ENCODE results near the gene KLHL28.
"Not testable (repeated sequence)": the region's sequence is repeated elsewhere in the genome, so short reads cannot be mapped to it uniquely, and the experiment has no call there.

KLHL28 gene

DNA sequence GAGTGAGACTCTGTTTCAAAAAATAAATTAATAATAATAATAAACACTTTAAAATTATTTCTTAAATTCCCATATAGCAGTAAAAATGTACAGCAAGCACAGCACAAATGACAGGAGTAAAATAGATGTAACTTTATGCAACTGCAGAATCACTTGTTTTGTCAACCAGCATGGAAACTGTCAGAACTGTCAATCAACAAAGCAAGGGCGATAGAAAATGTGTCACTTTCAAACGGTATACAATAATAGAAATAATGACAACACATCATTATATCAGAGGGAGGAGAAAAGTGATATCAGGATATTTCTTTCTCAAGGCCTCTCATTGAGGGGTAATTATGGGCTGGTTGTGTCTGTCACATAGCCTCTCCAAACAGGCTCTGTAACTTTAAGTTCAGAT, 68.2 kb downstream of the KLHL28 start:
- TF ChIP-seq, protein P1, sequence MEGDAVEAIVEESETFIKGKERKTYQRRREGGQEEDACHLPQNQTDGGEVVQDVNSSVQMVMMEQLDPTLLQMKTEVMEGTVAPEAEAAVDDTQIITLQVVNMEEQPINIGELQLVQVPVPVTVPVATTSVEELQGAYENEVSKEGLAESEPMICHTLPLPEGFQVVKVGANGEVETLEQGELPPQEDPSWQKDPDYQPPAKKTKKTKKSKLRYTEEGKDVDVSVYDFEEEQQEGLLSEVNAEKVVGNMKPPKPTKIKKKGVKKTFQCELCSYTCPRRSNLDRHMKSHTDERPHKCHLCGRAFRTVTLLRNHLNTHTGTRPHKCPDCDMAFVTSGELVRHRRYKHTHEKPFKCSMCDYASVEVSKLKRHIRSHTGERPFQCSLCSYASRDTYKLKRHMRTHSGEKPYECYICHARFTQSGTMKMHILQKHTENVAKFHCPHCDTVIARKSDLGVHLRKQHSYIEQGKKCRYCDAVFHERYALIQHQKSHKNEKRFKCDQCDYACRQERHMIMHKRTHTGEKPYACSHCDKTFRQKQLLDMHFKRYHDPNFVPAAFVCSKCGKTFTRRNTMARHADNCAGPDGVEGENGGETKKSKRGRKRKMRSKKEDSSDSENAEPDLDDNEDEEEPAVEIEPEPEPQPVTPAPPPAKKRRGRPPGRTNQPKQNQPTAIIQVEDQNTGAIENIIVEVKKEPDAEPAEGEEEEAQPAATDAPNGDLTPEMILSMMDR (IDR thresholded peaks at IDR 0.05), result no peak
- H3K36me3 Mint-ChIP-seq (ENCODE audit: low read depth), result peaks cover 10% of the 10 kb centered on the region
- DNase-seq, result no peak
- H3K9me3 Mint-ChIP-seq, result peaks cover 23% of the 10 kb centered on the region
- H3K4me3 Mint-ChIP-seq, result no peak overlapping the region
- no peak overlapping the region for H3K27ac Mint-ChIP-seq
- peaks cover 10% of the 10 kb centered on the region for H3K27me3 Mint-ChIP-seq (ENCODE audit: low read depth, poor library complexity)
- peaks cover 8% of the 10 kb centered on the region for H3K4me1 Mint-ChIP-seq

DNA sequence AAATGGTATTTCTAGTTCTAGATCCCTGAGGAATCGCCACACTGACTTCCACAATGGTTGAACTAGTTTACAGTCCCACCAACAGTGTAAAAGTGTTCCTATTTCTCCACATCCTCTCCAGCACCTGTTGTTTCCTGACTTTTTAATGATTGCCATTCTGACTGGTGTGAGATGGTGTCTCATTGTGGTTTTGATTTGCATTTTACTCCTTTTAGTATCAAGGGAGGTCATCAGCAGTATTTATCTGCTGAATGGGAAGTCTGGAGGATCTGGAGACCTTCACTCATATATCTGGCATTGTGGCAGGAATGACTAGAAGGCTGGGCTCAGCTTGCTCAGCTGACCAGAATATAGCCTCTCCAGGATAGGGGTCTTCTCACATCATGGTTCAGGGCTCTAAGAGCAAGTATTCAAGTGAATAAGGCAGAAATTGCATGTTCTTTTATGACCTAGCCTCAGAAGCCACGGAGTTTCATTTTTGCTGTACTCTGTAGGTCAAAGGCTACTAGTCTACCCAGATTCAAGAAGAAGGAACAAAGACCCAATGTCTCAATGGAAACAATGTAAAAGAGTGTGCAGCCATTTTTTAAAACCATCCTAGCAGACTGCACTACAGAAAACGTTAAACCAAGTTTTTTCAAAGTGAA, 69.9 kb downstream of the KLHL28 start:
- H3K4me1 Mint-ChIP-seq; H3K27ac Mint-ChIP-seq; H3K36me3 Mint-ChIP-seq (ENCODE audit: low read depth); DNase-seq; H3K4me3 Mint-ChIP-seq: not testable (repeated sequence)
- H3K27me3 Mint-ChIP-seq (ENCODE audit: low read depth, poor library complexity), result peaks cover 13% of the 10 kb centered on the region
- peaks cover 26% of the 10 kb centered on the region for H3K9me3 Mint-ChIP-seq

DNA sequence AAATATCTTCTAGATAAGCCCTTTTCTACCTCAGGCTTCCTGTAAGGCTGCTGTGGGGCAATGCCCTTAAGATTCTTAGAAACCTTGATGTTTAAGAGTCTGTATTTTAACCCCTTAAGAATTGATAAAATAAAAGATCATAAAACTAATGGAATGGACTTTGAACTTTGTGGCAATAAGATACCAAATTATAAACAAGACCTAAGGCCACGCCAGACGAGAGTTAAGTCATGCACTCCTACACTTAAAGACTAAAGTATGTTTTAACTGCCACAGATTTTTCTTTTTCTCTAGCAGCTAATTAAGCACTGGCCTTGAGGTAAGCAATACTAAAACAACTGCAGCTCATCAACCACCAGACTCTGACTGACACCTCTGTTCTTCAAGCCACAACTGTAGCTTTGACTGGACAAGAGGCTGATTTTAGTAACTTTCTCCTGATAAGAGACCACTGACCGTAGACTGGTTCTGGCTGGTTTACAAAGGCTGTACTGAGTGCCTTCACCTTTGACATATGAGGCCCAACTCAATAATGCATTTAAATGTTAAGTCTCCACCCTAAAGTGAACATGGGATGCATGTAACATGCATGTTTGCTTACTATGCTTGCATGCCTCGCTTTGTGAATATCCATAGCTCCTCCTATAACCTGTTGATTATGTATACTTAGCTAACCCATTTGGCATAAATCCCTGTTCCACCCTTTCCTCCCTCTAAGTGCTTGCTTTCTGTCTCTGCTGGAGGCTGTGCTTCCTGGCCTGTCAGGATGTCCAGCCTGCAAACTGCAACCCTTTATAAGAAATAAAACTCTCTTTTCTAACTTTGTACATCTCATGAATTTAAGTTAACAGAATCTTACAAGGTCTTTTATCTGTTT, 71.9 kb downstream of the KLHL28 start:
- H3K9me3 Mint-ChIP-seq, result peaks cover 14% of the 10 kb centered on the region

DNA sequence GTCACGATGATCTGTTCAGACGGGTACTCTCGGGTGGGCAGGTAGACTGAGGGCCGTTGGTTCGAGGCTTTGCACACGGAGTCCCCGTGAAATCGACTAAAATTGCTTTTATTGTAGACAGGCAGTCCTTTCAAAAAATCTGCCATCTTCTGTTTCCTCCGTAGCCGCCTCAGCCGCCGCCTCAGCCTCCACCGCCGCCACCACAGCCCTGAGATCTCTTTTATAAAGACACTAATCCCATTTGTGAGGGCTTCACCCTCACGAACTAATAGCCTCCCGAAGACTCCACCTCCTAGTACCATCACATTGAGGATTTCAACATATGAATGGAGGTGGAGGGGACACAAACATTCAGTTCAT, 74.2 kb downstream of the KLHL28 start:
- Mint-ChIP-seq H3K27me3 (ENCODE audit: low read depth, poor library complexity) (peaks cover 12% of the 10 kb centered on the region), H3K27ac (no peak overlapping the region)
- TF ChIP-seq, protein P1 (IDR thresholded peaks at IDR 0.05), result no peak

More for the DNA sequence above, 71.9 kb downstream of the KLHL28 start:
- Mint-ChIP-seq H3K4me3 (no peak overlapping the region), H3K27me3 (ENCODE audit: low read depth, poor library complexity) (peaks cover 13% of the 10 kb centered on the region), H3K27ac (no peak overlapping the region), H3K36me3 (ENCODE audit: low read depth) (no peaks in the 10 kb centered on the region), H3K4me1 (no peaks in the 10 kb centered on the region)
- TF ChIP-seq, protein P1 (IDR thresholded peaks at IDR 0.05), result no peak
- DNase-seq, result no peak

DNA sequence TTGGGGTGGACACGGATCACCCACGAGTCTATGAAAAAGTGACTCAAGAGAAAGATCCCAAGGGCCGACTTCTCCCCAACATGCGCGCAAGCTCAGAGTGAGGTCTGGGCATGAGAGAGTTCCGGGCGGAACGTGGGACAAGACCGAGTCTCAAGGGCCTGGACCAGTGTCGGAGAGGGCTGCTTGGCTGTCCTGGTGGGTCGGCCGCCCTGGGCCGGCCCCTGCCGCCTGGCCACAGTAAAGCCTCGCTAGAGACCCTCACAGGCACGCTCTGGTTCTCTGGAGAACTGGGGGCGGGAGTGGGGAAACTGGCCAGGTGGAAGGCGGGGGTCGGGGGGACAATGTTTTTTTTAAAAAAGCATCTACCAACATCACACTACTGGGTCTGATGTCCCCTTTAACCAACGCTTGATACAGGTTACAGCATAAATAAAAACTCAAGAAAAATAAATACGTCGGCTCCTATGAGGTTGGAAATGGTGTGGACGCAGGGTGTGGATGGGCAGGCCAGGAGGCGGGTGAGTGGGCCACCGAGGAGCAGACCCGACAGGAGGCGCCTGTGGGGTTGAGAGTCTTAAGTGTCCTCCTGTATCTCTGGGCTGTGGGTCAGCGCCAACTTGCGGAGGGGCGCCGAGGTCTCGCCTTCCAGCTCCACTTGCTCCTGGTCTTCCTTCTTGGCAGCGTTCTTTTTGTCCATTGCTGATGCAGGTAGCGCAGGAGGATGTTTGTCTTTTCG, 74.7 kb downstream of the KLHL28 start:
- TF ChIP-seq, protein P1 (IDR thresholded peaks at IDR 0.05), result no peak
- H3K27ac Mint-ChIP-seq, result no peak overlapping the region
- H3K9me3 Mint-ChIP-seq, result peaks cover 35% of the 10 kb centered on the region
- H3K4me1 Mint-ChIP-seq, result no peaks in the 10 kb centered on the region
- peaks cover 12% of the 10 kb centered on the region for H3K27me3 Mint-ChIP-seq (ENCODE audit: low read depth, poor library complexity)
- DNase-seq, result no peak
- no peak overlapping the region for H3K4me3 Mint-ChIP-seq
- H3K36me3 Mint-ChIP-seq (ENCODE audit: low read depth), result no peaks in the 10 kb centered on the region

More for the DNA sequence above, 74.2 kb downstream of the KLHL28 start:
- H3K36me3 Mint-ChIP-seq (ENCODE audit: low read depth), result no peaks in the 10 kb centered on the region
- no peak for DNase-seq
- H3K4me3 Mint-ChIP-seq, result no peak overlapping the region
- peaks cover 30% of the 10 kb centered on the region for H3K9me3 Mint-ChIP-seq
- H3K4me1 Mint-ChIP-seq, result no peaks in the 10 kb centered on the region

DNA sequence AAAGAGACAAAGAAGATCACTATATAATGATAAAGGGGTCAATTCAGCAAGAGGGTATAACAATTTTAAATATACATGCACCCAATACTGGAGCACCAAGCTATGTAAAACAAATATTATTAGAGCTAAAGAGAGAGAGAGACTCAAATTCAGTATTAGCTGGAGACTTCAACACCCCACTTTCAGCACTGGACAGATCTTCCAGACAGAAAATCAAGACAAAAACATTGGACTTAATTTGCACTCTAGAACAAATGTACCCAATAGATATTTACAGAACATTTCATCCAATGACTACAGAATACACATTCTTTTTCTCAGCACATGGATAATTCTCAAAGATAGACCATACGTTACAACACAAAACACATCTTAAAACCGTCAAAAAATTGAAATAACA, 81.0 kb downstream of the KLHL28 start:
- DNase-seq, result no peak
- Mint-ChIP-seq H3K27ac (no peak overlapping the region), H3K36me3 (ENCODE audit: low read depth) (no peaks in the 10 kb centered on the region), H3K27me3 (ENCODE audit: low read depth, poor library complexity) (peaks cover 7% of the 10 kb centered on the region), H3K4me3 (no peak overlapping the region), H3K4me1 (no peaks in the 10 kb centered on the region), H3K9me3 (peaks cover 32% of the 10 kb centered on the region)
- TF ChIP-seq, protein P1 (IDR thresholded peaks at IDR 0.05), result no peak
